SK-N-SH treated with all-trans-retinoic acid at 6 μM for 48 hours (cell line): Measurements from ENCODE around the gene NPHS1.

ENCODE experiments used
- ATAC-seq: fragments of 200-7000 bp; cut with Tn5 transposase; 3 replicates; pipeline ENCODE4 v1.9.1; 2020; ENCODE audit warnings: mild to moderate bottlenecking, moderate library complexity
- ARNTL ChIP-seq: fragments of 450-650 bp; formaldehyde crosslinking; IDR thresholded peaks from 2 replicates; pipeline ENCODE4 v1.5.0; 2020; ENCODE audit warnings: low read depth, mild to moderate bottlenecking, moderate library complexity, borderline replicate concordance
- BACH2 ChIP-seq: fragments of 250-450 bp; sonication (Bioruptor Pico); IDR thresholded peaks from 2 replicates; pipeline ENCODE4 v1.9.0; 2021; ENCODE audit warnings: mild to moderate bottlenecking, borderline replicate concordance
- CSDC2 ChIP-seq: fragments of 250-450 bp; sonication (Bioruptor Pico); IDR thresholded peaks from 2 replicates; pipeline ENCODE4 v1.5.0; 2020; ENCODE audit warnings: mild to moderate bottlenecking, moderate library complexity
- GLIS3 ChIP-seq: fragments of 250-450 bp; sonication (Bioruptor Pico); IDR thresholded peaks from 2 replicates; pipeline ENCODE4 v1.5.0; 2020; ENCODE audit warnings: mild to moderate bottlenecking, moderate library complexity
- PATZ1 ChIP-seq: fragments of 250-450 bp; sonication (Bioruptor Pico); IDR thresholded peaks from 2 replicates; pipeline ENCODE4 v1.8.0; 2020; ENCODE audit warnings: mild to moderate bottlenecking, moderate library complexity, borderline replicate concordance
- PPARA ChIP-seq: fragments of 250-450 bp; sonication (Bioruptor Pico); IDR thresholded peaks from 2 replicates; pipeline ENCODE4 v1.5.0; 2020; ENCODE audit warnings: mild to moderate bottlenecking, borderline replicate concordance
- SNAI2 ChIP-seq: fragments of 250-450 bp; sonication (Bioruptor Pico); IDR thresholded peaks from 2 replicates; pipeline ENCODE4 v1.5.0; 2020; ENCODE audit warnings: mild to moderate bottlenecking, moderate library complexity
- TCF4 ChIP-seq: fragments of 250-450 bp; sonication (Bioruptor Pico); IDR thresholded peaks from 2 replicates; pipeline ENCODE4 v1.8.0; 2021; ENCODE audit warnings: mild to moderate bottlenecking, moderate library complexity, borderline replicate concordance
- TOX ChIP-seq: fragments of 250-450 bp; sonication (Bioruptor Pico); IDR thresholded peaks from 2 replicates; pipeline ENCODE4 v1.8.0; 2021; ENCODE audit warnings: mild to moderate bottlenecking, moderate library complexity, borderline replicate concordance
- ZC3H10 ChIP-seq: fragments of 250-450 bp; sonication (Bioruptor Pico); IDR thresholded peaks from 2 replicates; pipeline ENCODE4 v1.5.1; 2021; ENCODE audit warnings: mild to moderate bottlenecking, moderate library complexity
- ZFP3 ChIP-seq: fragments of 250-450 bp; sonication (Bioruptor Pico); IDR thresholded peaks from 2 replicates; pipeline ENCODE4 v1.5.0; 2020; ENCODE audit warnings: mild to moderate bottlenecking, moderate library complexity
- ZFP30 ChIP-seq: fragments of 450-650 bp; formaldehyde crosslinking; IDR thresholded peaks from 2 replicates; pipeline ENCODE4 v1.5.0; 2022; ENCODE audit warnings: mild to moderate bottlenecking, moderate library complexity
- ZNF565 ChIP-seq: fragments of 450-650 bp; formaldehyde crosslinking; conservative IDR thresholded peaks from 2 replicates; pipeline ENCODE4 v1.5.0; 2020; ENCODE audit warnings: low read depth, mild to moderate bottlenecking, moderate library complexity
- ZNF70 ChIP-seq: fragments of 450-650 bp; formaldehyde crosslinking; IDR thresholded peaks from 2 replicates; pipeline ENCODE4 v1.5.0; 2020; ENCODE audit warnings: mild to moderate bottlenecking, moderate library complexity
- ZNF8 ChIP-seq: fragments of 450-650 bp; formaldehyde crosslinking; IDR thresholded peaks from 2 replicates; pipeline ENCODE4 v1.5.0; 2020; ENCODE audit warnings: mild to moderate bottlenecking, moderate library complexity
- TF ChIP-seq, protein P1 (sequence below): fragments of 250-450 bp; sonication (Bioruptor Pico); IDR thresholded peaks from 2 replicates; pipeline ENCODE4 v1.5.0; 2020; ENCODE audit warnings: mild to moderate bottlenecking, moderate library complexity
- TF ChIP-seq, protein P2 (sequence below): fragments of 250-450 bp; sonication (Bioruptor Pico); IDR thresholded peaks from 2 replicates; pipeline ENCODE4 v1.8.0; 2021; ENCODE audit warnings: low read depth, mild to moderate bottlenecking, moderate library complexity, borderline replicate concordance
- TF ChIP-seq, protein P3 (sequence below): fragments of 250-450 bp; sonication (Bioruptor Pico); IDR thresholded peaks from 2 replicates; pipeline ENCODE4 v1.5.1; 2020; ENCODE audit warnings: low read depth, mild to moderate bottlenecking, moderate library complexity
- TF ChIP-seq, protein P4 (sequence below): fragments of 250-450 bp; sonication (Bioruptor Pico); IDR thresholded peaks from 2 replicates; pipeline ENCODE4 v1.5.1; 2021; ENCODE audit warnings: mild to moderate bottlenecking, moderate library complexity

The NPHS1 gene

DNA sequence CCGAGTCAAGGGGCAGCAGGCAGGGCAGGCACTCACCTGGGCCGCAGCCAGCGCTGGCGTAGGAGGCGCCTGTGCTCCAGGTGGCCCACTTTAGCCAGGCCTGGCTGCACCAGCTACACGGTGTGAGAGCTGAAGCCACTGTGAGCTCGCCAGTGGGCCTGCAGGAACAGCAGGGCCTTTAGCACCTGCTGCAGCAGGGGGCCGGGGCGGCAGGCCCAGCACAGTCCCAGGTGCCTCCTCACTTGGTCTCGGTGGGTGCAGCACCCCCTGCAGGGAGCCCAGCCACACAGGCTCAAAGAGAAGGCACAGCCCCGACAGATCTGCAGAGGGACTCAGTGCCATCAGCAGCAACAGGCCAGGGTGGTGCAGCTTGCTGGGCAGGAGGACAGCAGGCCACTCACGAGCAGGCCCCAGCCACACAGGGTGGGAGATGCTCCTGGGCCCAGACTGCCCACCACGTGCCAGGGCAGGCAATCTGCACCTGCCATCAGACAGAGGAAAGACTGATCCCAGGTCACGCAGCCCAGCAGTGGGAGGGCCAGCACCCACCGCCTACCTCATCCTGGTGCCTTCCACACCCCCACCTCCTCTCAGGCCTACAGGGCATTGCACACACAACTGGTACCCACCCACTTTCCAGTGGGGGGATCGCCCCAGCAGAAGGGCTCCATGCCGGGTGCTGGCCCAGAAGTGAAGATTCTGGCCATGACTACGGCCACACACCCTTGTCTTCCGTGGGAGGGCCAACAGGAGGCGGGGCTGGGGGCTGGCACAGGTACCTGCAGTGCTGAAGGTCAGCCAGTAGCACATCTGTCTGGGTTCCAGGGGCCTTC is 61.1 kb downstream of the NPHS1 start:
- peak; percentile 57 for ATAC-seq
- TF ChIP-seq, protein P1, sequence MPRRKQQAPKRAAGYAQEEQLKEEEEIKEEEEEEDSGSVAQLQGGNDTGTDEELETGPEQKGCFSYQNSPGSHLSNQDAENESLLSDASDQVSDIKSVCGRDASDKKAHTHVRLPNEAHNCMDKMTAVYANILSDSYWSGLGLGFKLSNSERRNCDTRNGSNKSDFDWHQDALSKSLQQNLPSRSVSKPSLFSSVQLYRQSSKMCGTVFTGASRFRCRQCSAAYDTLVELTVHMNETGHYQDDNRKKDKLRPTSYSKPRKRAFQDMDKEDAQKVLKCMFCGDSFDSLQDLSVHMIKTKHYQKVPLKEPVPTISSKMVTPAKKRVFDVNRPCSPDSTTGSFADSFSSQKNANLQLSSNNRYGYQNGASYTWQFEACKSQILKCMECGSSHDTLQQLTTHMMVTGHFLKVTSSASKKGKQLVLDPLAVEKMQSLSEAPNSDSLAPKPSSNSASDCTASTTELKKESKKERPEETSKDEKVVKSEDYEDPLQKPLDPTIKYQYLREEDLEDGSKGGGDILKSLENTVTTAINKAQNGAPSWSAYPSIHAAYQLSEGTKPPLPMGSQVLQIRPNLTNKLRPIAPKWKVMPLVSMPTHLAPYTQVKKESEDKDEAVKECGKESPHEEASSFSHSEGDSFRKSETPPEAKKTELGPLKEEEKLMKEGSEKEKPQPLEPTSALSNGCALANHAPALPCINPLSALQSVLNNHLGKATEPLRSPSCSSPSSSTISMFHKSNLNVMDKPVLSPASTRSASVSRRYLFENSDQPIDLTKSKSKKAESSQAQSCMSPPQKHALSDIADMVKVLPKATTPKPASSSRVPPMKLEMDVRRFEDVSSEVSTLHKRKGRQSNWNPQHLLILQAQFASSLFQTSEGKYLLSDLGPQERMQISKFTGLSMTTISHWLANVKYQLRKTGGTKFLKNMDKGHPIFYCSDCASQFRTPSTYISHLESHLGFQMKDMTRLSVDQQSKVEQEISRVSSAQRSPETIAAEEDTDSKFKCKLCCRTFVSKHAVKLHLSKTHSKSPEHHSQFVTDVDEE (CRISPR knock-in tag) = no peak
- TF ChIP-seq, protein P2, sequence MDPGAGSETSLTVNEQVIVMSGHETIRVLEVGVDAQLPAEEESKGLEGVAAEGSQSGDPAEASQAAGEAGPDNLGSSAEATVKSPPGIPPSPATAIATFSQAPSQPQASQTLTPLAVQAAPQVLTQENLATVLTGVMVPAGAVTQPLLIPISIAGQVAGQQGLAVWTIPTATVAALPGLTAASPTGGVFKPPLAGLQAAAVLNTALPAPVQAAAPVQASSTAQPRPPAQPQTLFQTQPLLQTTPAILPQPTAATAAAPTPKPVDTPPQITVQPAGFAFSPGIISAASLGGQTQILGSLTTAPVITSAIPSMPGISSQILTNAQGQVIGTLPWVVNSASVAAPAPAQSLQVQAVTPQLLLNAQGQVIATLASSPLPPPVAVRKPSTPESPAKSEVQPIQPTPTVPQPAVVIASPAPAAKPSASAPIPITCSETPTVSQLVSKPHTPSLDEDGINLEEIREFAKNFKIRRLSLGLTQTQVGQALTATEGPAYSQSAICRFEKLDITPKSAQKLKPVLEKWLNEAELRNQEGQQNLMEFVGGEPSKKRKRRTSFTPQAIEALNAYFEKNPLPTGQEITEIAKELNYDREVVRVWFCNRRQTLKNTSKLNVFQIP = no peak
- TF ChIP-seq TCF4 (no peak), CSDC2 (CRISPR knock-in tag) (no peak), BACH2 (CRISPR knock-in tag) (no peak), ZC3H10 (no peak), GLIS3 (no peak), ZNF565 (no peak), ZNF70 (no peak), TOX (no peak), SNAI2 (CRISPR knock-in tag) (no peak), ZNF8 (CRISPR knock-in tag) (no peak), PPARA (CRISPR knock-in tag) (no peak), ZFP3 (CRISPR knock-in tag) (no peak)
- TF ChIP-seq, protein P3, sequence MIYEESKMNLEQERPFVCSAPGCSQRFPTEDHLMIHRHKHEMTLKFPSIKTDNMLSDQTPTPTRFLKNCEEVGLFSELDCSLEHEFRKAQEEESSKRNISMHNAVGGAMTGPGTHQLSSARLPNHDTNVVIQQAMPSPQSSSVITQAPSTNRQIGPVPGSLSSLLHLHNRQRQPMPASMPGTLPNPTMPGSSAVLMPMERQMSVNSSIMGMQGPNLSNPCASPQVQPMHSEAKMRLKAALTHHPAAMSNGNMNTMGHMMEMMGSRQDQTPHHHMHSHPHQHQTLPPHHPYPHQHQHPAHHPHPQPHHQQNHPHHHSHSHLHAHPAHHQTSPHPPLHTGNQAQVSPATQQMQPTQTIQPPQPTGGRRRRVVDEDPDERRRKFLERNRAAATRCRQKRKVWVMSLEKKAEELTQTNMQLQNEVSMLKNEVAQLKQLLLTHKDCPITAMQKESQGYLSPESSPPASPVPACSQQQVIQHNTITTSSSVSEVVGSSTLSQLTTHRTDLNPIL (CRISPR knock-in tag) = no peak
- TF ChIP-seq, protein P4, sequence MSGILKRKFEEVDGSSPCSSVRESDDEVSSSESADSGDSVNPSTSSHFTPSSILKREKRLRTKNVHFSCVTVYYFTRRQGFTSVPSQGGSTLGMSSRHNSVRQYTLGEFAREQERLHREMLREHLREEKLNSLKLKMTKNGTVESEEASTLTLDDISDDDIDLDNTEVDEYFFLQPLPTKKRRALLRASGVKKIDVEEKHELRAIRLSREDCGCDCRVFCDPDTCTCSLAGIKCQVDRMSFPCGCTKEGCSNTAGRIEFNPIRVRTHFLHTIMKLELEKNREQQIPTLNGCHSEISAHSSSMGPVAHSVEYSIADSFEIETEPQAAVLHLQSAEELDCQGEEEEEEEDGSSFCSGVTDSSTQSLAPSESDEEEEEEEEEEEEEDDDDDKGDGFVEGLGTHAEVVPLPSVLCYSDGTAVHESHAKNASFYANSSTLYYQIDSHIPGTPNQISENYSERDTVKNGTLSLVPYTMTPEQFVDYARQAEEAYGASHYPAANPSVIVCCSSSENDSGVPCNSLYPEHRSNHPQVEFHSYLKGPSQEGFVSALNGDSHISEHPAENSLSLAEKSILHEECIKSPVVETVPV (CRISPR knock-in tag) = no peak

- ATAC-seq = peak; percentile 5; the same call in 2 of the 3 replicates
- TF ChIP-seq ZC3H10 (no peak), GLIS3 (no peak), ZFP3 (CRISPR knock-in tag) (no peak), ZNF70 (no peak), PPARA (CRISPR knock-in tag) (no peak), TCF4 (no peak), BACH2 (CRISPR knock-in tag) (no peak), ZNF565 (no peak), ARNTL (CRISPR knock-in tag) (no peak), PATZ1 (CRISPR knock-in tag) (no peak), ZFP30 (CRISPR knock-in tag) (no peak), CSDC2 (CRISPR knock-in tag) (no peak), TOX (no peak), ZNF8 (CRISPR knock-in tag) (no peak)
- TF ChIP-seq, protein P1 (CRISPR knock-in tag) = no peak
- TF ChIP-seq, protein P4 (CRISPR knock-in tag) = no peak
- TF ChIP-seq, protein P2 = no peak
These were observed 62.0 kb downstream of the NPHS1 start for GRCh38 chr19:35789978-35790944.
